GM10847 (cell line): Measurements from ENCODE around the gene RHOJ.

Experiments used
- POLR2A ChIP-seq: IDR thresholded peaks from 2 replicates; pipeline ENCODE4 v1.6.1; 2011; ENCODE audit not compliant: insufficient read length; ENCODE audit errors: extremely low read depth

The RHOJ gene

DNA sequence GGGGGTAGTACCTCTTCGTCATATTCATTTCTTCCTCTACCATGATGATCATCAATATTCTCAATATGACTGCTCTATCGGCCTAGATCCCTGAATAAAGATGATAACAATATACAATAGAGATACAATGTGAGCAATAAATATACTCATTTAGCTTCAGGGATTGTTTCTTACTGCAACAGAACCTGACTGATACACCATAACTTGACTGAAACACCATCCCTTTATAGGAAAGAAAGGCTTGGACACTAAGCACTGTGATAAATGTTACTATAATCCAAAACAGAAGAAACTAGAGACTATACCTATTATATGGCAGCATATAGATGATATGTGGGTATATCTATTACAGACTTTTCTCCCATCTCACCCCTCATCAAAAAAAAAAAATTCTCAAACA lies 1.2 kb upstream of the RHOJ start:
- no peak for TF ChIP-seq POLR2A

DNA sequence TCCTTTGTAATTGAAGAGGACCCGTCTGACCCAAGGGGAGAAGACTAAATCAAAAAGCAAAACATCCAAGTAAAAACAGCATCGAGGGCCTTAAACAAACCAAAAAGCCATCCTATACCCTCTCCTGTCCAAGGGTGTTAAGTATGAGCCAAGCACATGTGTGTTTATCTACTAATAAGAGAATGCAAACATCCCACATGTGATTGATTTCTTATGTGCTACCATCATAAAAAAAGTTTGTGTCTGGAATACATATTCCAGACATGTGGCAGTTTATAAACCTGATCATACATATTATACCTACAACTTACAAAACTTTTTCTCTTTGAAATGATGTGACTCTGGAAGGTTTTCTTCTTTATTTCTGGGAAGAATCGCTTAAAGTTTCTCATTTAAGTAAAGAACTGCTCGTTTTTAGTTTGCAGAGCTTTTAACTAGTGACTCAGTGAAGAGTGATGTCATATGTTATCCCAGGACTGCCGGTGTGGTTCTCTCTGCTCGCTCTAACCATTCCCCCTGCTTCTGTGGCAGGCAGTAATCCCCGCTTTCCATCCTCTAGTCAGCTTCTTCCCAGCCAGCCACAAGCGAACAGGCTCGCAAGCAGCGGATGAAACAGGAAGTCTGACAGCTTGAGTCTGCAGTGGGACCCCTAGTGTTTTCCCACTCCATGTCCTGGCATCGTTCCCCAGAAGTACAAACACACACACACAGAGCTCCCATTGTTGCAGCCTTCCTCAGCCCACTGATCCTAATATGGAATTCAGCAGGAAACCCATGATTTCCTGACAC lies 431 bp upstream of the RHOJ start:
- TF ChIP-seq POLR2A = no peak

DNA sequence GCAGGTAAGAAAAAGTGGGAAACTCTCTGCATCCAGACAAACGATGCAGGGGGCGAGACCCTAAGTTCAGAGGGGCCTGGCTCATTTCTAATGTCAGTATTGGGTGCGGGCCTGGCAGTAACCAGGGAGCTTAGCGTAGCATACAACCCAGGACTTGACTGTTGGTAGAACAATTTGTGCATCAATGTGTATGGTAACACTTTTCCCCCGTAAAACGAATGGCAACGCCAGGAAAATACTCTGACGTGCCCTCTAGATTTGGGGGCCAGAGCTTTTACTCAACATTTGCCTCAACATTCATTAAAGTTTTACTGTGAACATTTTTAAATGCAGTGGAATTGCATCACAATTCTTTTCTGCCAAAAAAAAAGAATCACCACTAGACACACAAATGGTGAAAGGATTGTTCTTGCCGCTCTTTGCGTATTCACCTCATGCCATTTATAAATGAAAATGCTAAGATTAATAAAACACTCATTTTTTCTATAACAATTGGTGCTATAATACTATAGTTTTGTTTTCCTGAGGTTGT lies 867 bp downstream of the RHOJ start:
- TF ChIP-seq POLR2A = no peak

DNA sequence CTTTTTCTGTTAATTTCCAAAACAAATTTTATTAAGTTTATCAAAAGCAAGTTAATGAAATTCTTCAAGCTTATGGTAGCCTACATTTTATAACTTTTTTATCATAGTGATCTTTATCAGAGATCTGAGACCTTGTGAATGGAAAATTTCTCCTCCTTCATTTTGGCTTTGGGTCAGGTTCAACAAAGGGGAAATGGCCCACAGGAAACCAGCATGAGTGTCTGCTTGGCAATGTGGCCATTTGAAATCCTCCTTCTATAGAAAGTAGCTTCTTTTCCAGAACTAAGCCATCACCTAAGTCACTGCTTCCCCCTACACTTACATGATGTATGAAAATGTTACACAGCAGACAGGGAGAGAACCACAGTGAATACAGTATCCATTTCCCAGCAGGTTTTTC lies 1.6 kb downstream of the RHOJ start:
- TF ChIP-seq POLR2A = no peak

DNA sequence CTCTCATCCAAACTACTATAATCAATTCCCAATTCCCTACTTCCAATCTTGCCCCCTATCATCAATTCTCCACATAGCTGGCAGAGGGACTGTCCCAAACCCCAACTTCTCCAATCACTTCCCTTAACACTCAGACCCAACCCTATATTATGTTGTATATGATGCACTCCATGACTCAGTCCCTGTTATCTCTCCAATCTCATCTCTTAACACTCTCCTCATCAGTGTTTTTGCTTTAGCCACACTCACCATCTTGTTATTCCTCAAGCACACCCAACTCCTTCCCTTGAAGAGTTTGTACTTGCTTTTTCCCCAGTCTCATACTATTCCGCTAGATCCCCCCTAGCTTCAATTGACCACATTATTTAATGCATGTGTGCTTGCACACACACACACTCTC lies 4.9 kb downstream of the RHOJ start:
- TF ChIP-seq POLR2A = no peak

DNA sequence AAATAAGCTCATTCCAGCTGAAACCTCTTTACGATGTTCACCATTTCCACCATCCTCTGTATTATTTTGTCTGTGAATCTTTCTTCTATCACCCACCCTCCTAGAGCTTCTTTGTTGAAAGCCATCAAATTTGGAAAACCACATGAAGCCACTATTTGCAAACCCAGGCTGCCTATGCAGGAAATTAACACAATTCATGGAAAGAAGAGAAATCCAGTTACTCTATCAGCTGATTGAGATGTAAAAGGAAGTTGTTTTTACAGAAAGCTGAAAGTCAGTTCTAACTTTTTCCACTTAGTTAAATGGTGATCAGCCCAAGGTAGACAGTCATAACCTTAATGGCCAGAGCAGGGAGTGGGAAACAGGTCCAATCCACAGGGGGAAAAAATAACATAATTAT lies 6.6 kb downstream of the RHOJ start:
- TF ChIP-seq POLR2A = no peak

DNA sequence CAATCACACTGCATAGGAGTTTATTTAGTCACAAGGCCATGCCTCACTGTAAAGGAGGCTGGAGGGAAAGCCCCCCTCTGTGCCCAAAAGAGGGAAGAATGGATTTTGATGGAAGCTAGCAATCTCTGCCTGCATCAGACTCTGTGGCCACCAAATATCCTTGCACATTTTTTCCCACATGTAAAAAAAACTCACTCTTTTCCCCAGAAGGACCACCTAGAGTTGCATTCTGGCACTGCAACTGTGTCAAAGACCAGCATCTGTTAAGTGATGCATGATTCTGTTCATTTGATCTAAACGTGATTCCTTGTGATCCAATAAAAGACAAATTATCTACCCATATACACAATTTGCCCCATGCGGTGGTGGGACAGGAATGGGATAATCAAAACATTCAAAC lies 8.0 kb downstream of the RHOJ start:
- no peak for TF ChIP-seq POLR2A

DNA sequence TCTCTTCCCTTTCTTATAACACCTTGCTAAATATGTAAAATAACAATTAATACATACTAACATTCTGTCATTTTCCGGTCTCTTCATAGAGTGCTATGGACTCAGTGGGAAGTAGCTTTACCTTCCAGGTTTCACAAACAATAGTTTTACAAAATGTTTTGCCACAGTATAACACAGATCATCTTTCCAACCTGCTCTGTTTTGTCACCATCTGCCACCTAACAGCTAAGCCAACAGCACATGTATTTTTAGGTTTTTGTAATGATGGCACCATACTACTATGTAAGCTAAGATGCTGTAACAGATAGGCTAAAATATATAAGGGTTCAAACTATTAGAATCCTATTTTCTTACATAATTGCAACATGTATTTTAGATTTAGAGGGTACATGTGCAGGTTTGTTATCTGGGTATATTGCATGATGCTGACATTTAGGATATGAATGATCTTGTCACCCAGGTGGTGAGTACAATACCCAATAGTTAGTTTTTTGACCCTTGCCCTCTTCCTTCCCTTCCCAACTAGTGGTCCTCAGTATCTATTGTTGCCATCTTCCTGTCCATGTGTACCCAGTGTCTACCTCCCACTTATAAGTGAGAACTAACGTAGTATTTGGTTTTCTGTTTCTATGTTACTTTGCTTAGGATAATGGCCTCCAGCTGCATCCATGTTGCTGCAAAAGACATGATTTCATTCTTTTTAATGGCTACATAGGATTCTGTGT lies 8.7 kb downstream of the RHOJ start:
- no peak for TF ChIP-seq POLR2A

DNA sequence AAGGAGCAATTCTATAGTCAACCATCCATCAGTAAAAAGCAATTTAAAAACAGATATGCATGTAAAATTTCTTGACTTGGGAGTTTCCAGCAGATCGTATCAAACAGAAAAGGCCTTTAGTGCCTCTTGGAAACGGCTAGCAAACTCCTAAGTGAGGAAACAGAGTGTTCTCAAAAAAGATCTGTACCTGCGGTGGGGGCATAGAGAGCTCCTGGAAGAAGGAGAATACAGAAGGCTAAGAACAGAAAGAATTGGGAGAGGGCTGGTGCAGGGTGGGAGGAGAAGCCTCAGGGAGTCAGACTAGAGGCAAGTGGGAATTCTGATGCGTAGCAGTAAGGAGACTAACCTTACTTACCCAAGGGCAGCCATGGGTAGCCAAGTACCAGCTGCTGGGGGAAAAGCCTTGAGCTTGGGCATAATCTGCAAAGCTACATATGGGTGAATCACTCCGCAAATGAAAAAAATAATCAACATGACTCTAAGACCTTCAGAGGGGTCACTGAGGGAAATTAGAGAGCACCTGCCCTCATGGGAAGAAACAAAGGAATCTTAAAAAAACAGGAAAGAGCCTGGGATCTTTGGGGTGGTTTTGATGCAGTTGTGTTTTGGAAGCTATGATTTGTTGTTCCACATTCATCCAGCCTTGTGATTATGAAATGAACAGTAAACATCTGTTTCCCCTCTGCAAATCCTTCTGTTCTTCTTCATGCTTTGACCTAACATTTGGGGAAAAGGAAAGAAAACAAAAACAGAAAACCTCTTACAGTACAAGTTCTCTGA lies 10.4 kb downstream of the RHOJ start:
- TF ChIP-seq POLR2A = no peak

DNA sequence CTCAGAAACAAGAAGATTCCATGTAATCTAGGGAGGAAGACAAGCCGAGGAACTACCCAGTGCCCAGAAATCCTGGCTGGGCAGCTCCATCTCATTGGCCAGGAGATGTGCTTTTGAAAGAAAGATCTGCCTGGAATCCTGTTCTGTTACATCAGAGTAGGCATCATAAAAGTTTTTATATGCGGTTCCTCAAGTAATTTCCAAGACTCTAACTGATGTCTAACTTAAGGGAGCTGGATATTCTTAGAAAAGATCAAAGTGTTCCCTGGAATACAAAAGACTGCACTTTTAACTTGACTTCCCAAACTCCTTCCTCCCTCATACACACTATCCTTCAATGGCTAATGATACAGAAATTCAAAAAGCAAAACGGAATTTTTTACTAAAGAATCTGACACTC lies 16.3 kb downstream of the RHOJ start:
- no peak for TF ChIP-seq POLR2A

DNA sequence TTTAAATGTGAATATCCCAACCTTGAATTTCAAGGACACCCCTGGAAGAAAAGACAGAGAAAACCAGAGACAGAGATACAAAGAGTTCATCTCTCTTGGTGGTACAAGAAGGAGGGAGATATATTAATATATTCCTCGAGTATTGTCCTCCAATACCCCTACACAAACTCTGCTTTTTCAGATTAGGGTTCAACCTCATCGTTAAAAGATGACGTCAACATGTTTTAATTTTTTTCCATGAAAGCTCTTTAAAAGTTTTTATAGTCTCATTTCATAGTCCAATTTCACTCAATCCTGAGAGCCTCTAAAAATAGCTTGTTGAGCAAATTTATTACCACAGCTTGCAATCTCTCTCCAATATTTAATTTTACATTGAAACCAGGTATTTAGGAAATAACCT lies 19.4 kb downstream of the RHOJ start:
- TF ChIP-seq POLR2A = no peak

DNA sequence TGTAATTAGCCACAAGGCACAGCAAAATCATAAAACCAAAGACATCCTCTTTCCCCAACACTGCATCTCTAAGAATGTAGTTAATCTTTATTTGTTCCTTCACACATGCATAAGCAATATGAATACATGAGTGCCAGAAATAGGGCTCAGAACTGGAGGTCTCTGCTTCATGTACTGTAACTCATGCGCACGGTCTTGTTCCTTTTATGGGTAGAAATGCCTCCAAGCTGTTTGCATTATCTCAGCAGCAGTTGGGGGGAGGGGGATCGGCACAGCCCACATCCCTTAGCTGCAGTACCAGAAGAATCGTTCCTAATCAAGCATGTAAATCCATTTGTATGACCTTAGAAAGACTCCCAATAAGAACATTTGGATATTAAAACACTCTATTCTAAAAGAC lies 20.0 kb downstream of the RHOJ start:
- TF ChIP-seq POLR2A = no peak

DNA sequence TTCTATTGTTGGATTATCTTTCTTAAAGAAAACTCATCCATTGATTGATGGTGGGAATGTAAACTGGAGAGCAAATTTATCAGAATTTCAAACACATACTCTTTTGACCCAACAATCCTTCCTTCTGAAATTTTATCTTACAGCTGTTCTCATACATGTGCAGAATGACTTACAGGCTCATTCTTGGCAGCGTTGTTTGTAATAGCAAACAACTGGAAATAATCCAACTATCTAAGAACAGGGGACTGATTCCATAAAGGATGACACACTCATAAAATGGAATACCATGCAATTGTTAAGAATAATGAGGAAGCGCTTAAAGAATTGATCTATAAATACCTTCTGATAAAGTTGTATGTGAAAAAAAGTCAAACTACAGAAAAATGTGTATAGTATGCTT lies 24.0 kb downstream of the RHOJ start:
- TF ChIP-seq POLR2A = no peak

DNA sequence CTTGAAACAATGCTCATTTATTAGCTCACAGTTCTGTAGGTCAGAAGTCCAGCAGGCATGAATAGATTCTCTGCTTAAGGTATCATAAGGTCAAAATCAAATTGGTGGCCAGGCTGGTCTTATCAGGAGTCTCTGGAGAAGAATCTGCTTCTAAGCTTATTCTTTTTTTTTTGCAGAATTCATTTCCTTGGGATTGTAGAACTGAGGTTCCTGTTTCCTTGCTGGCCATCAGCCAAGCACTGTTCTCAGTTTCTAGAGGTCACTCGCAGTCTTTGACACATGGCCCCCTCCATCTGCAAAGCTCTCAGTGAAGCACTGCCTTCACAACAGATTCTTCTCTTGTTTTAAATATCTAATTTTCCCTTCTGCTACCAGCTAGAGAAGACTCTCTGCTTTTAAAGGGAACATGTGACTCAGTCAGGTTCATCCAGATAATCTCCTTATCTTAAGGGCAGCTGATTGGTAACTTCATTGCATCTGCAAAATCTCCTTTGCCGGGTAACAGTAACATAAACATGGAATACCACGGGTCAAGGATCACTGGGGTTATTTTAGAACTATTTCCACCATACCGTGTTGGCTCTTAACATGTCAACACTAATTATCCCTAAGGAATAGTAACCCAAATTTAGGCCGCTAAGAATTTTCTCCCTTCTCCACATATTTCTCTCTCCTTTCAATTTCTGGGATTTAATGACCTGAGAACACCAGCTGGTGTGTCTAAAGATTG lies 25.3 kb downstream of the RHOJ start:
- TF ChIP-seq POLR2A = no peak

DNA sequence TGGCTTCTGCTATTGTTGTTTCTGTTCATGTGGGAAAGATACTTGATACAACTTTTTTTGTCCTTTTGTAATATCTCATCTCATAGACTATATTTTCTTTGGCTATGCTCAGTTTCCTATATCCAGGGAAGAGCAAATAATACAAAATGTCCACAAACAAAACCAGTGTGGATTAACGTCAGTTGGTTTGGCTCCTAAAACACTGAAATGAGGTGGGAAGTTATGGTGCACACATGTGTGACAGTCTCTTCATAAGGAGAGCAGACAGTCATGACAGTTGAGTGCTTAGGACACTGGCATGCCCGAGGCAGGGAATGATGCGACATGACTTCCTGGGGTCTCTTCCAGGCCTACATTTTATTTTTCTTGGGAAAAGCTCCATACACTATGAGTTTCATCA lies 27.5 kb downstream of the RHOJ start:
- TF ChIP-seq POLR2A = no peak
